Parathyroid adenoma (tissue), 2 donors: Measurements from ENCODE around the gene CD200R1L.

Source experiments
- H2AFZ ChIP-seq: fragments of 300-600 bp; sonication (generic); one replicate; pipeline ENCODE4 v1.7.0; 2017; ENCODE audit warnings: antibody characterized with exemption, mild to moderate bottlenecking
- H3K27ac ChIP-seq: fragments of 300-600 bp; sonication (generic); one replicate; pipeline ENCODE4 v1.7.0; 2017
- H3K27me3 ChIP-seq: fragments of 300-600 bp; sonication (generic); one replicate; pipeline ENCODE4 v1.7.0; 2017; ENCODE audit warnings: low read length; ENCODE audit not compliant: control insufficient read depth, insufficient read depth
- H3K36me3 ChIP-seq: fragments of 300-600 bp; sonication (generic); one replicate; pipeline ENCODE4 v1.7.0; 2017; ENCODE audit warnings: low read length; ENCODE audit not compliant: control insufficient read depth, insufficient read depth
- H3K4me1 ChIP-seq: fragments of 300-600 bp; sonication (generic); one replicate; pipeline ENCODE4 v1.7.0; 2017; ENCODE audit warnings: control low read depth
- H3K4me2 ChIP-seq: fragments of 300-600 bp; sonication (generic); one replicate; pipeline ENCODE4 v1.7.0; 2017; ENCODE audit warnings: low read length
- H3K4me3 ChIP-seq: fragments of 300-600 bp; sonication (generic); one replicate; pipeline ENCODE4 v1.7.0; 2017; ENCODE audit warnings: low read depth, low read length
- H3K79me2 ChIP-seq: fragments of 300-600 bp; sonication (generic); one replicate; pipeline ENCODE4 v1.7.0; 2017; ENCODE audit warnings: control low read depth
- H3K9ac ChIP-seq: fragments of 300-600 bp; sonication (generic); one replicate; pipeline ENCODE4 v1.7.0; 2017; ENCODE audit warnings: mild to moderate bottlenecking
- H3K9me3 ChIP-seq: fragments of 300-600 bp; sonication (generic); one replicate; pipeline ENCODE4 v1.7.0; 2017; ENCODE audit warnings: low read length; ENCODE audit not compliant: control insufficient read depth
- CTCF ChIP-seq: fragments of 300-600 bp; sonication (generic); IDR thresholded peaks from one replicate; pipeline ENCODE4 v1.7.0; 2017; ENCODE audit warnings: antibody characterized with exemption, mild to moderate bottlenecking
- donor health status: primary hyperparathyroidism.

CD200R1L gene

DNA sequence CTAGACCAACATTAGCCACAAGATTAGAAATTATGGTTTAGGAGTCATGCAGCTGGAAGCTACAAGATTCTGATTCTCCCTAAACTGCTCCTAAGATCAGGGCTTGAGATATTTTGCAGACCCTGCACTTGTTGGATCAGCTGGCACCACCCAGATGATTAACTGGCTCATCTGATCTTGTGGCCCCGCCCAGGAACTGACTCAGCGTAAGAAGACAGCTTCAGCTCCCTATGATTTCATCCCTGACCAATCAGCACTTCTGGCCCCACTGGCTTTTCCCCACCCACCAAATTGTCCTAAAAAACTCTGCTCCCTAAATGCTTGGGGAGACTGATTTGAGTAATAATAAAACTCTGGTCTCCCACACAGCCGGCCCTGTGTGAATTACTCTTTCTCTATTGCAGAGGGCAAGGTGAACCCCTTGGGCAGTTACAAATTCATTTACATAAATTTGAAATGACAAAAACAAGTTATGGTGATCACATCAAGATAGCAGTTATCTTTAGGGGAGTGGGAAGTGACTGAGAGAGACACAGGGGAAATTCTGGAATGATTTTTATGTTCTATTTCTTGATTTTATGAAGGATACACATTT, 76.5 kb downstream of the CD200R1L start:
- no peaks in the 10 kb centered on the region for H3K9me3 ChIP-seq
- no peak for TF ChIP-seq CTCF
- H3K27me3 ChIP-seq, result no peaks in the 10 kb centered on the region
- no peak overlapping the region for H3K9ac ChIP-seq
- H2AFZ ChIP-seq, result no peak overlapping the region
- H3K79me2 ChIP-seq, result no peaks in the 10 kb centered on the region
- no peak overlapping the region for H3K4me2 ChIP-seq
- H3K4me3 ChIP-seq, result no peak overlapping the region
- no peaks in the 10 kb centered on the region for H3K4me1 ChIP-seq
- no peaks in the 10 kb centered on the region for H3K36me3 ChIP-seq
- H3K27ac ChIP-seq, result no peak overlapping the region

- Histone ChIP-seq H3K4me2 (no peak overlapping the region), H3K27ac (no peak overlapping the region), H3K27me3 (no peaks in the 10 kb centered on the region), H3K79me2 (no peaks in the 10 kb centered on the region), H3K36me3 (no peaks in the 10 kb centered on the region), H3K4me3 (no peak overlapping the region), H3K4me1 (no peaks in the 10 kb centered on the region), H3K9me3 (no peaks in the 10 kb centered on the region), H3K9ac (no peak overlapping the region), H2AFZ (no peak overlapping the region)
- TF ChIP-seq CTCF, result no peak
Observed at GRCh38 chr3:112769286-112769978, 77.2 kb downstream of the CD200R1L start.

DNA sequence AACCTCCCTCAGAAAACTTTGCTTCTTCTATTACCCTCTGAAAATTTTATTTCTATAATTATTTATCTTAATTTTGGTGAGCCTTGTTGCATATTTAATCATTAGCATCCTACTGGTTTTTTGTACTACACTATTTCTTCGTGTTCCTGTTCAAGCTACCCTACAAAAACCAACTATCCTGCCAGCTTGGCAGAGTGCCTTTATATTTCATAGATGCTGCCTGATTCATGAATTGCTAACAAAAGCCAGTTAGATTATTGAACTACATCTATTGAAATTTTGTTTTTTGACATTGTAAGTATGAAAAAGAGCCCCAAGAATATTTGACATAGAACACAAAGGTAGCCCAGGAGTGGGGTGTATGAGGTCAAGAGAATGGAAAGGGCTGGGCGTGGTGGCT, 78.9 kb downstream of the CD200R1L start:
- no peak for TF ChIP-seq CTCF
- Histone ChIP-seq H3K27me3 (no peaks in the 10 kb centered on the region), H3K4me3 (no peak overlapping the region), H3K9me3 (no peaks in the 10 kb centered on the region), H3K36me3 (no peaks in the 10 kb centered on the region), H2AFZ (no peak overlapping the region), H3K4me2 (no peak overlapping the region), H3K4me1 (no peaks in the 10 kb centered on the region), H3K27ac (no peak overlapping the region), H3K9ac (no peak overlapping the region), H3K79me2 (no peaks in the 10 kb centered on the region)

DNA sequence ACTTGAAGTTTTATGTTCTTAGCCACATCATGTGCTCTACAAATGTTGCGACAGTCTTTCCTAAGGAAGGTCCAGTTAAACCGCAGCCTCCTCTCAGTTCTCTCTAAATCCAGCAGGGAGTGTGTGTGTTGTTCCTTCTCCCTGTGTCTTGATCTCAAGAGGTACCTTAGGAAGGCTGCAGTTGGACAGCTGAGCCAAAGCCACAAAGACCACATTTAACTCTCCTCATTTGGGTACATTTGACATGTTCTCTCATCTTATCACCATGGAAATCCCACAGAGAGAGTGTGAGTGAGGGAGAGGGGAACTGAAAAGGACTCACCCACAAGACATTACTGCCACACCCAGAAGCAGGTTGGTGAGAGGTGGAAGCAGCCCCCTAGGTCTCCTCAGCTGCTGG, 79.5 kb downstream of the CD200R1L start:
- Histone ChIP-seq H3K4me2 (no peak overlapping the region), H3K36me3 (no peaks in the 10 kb centered on the region), H3K27ac (no peak overlapping the region), H3K79me2 (no peaks in the 10 kb centered on the region), H2AFZ (no peak overlapping the region), H3K9me3 (no peaks in the 10 kb centered on the region), H3K9ac (no peak overlapping the region), H3K27me3 (no peaks in the 10 kb centered on the region), H3K4me1 (no peaks in the 10 kb centered on the region), H3K4me3 (no peak overlapping the region)
- TF ChIP-seq CTCF, result no peak
